HEK293T (cell line): ENCODE measurements around the gene TENT5A.

Experiments used
- BHLHE40 ChIP-seq: fragments of 450-650 bp; IDR thresholded peaks from 2 replicates; pipeline ENCODE4 v1.6.1; 2016; ENCODE audit warnings: mild to moderate bottlenecking, moderate library complexity, borderline replicate concordance
- CTBP1 ChIP-seq: fragments of 450-650 bp; IDR thresholded peaks from 2 replicates; pipeline ENCODE4 v1.6.1; 2016; ENCODE audit warnings: borderline replicate concordance
- FOXA1 ChIP-seq: fragments of 450-650 bp; IDR thresholded peaks from 2 replicates; pipeline ENCODE4 v1.6.1; 2016; ENCODE audit warnings: mild to moderate bottlenecking
- FOXM1 ChIP-seq: fragments of 450-650 bp; IDR thresholded peaks from 2 replicates; pipeline ENCODE4 v1.6.1; 2017; ENCODE audit warnings: mild to moderate bottlenecking, borderline replicate concordance
- NFRKB ChIP-seq: fragments of 450-650 bp; IDR thresholded peaks from 2 replicates; pipeline ENCODE4 v1.6.1; 2016; ENCODE audit warnings: mild to moderate bottlenecking, moderate library complexity
- SP1 ChIP-seq: fragments of 450-650 bp; IDR thresholded peaks from 2 replicates; pipeline ENCODE4 v1.6.1; 2017
- TARDBP ChIP-seq: fragments of 450-650 bp; IDR thresholded peaks from 2 replicates; pipeline ENCODE4 v1.6.1; 2016

- TF ChIP-seq SP1 (no peak), BHLHE40 (no peak), CTBP1 (no peak), TARDBP (no peak), FOXA1 (no peak), NFRKB (no peak), FOXM1 (no peak)
Measured at GRCh38 chr6:81720427-81720826, 32.1 kb downstream of the TENT5A start.
